Measurements from ENCODE around the gene CYLD.

CYLD gene

DNA sequence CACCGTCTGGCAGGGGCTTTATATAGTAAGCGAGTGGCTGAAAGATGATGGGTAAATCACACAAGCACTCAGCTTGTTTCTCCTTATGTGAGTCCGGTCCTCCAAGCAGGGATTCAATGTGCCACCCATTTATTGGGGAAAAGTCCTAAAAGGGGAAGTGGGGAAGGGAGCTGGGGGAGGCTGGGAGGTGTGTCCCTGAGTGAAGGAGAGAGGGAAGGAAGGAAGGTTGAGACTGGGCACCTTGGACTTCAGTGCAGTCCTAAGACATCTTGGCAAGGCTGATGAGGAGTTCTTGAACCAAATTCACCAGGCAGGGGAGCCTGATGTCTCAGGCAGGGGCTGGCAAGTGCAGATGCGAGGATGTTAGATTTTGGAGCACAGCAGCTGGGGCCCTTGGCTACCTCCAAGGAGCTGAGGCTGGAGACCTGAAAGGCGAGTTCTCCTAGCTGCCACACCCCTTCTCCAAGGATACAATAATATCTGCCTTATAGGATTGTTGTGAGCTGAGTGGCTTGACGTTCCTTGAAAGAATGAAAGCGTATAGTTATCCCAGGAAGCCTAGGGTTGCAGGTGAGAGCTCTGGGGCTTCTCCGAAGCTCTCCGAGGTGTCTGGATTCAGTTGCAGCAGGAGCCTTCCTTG is 23.0 kb upstream of the CYLD start:
- H3K4me2 ChIP-seq (ENCODE audit: low read length): no peak overlapping the region

DNA sequence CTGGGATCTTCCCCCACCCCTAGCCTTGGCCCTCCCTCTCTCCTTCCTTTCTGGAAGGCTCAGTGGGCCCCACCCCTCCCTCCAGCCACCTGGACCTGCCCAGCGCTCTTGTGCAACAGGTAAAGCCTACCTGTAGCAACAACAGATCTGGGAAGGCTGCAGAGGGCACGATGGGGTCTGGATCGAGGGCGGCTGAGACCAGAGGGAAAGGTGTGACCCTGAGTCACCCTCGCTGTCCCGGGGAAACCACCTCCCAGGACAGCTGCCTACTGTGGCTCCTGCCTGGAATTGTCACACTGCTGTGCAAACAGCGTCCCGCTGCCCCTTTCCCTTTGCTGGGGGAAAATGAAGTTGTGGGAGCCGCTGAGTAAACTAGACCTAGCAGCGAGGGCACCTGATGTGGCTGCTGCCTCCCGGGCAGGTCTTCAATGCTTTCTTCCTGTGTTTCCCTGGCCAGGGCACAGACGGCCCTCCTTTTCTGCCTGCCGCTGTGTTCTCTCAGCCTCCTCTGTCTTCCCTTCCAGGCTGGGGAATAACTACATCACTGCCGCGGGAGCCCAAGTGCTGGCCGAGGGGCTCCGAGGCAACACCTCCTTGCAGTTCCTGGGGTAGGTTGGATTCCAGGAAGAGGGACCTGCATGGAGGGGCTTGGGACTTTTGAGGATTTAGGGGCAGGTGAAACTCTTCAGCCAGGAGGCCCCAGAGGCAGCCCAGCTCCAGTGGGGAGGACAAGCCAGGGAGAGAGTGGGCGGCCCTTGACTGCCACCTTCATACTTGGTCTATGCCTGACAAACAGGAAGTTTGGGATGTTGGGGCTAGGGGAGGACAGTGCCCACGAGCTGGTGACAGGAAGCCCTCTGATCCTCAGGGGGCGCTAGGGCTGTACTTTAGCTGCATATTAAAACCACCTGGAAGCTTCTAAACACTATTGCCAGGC is 22.2 kb upstream of the CYLD start:
- Histone ChIP-seq H3K27ac (ENCODE audit: low read length) (no peak overlapping the region), H3K4me2 (ENCODE audit: low read length) (no peak overlapping the region)

More for the DNA sequence above, 23.0 kb upstream of the CYLD start:
- H3K4me3 ChIP-seq (ENCODE audit: low read length): no peak overlapping the region
- TF ChIP-seq, protein P1, sequence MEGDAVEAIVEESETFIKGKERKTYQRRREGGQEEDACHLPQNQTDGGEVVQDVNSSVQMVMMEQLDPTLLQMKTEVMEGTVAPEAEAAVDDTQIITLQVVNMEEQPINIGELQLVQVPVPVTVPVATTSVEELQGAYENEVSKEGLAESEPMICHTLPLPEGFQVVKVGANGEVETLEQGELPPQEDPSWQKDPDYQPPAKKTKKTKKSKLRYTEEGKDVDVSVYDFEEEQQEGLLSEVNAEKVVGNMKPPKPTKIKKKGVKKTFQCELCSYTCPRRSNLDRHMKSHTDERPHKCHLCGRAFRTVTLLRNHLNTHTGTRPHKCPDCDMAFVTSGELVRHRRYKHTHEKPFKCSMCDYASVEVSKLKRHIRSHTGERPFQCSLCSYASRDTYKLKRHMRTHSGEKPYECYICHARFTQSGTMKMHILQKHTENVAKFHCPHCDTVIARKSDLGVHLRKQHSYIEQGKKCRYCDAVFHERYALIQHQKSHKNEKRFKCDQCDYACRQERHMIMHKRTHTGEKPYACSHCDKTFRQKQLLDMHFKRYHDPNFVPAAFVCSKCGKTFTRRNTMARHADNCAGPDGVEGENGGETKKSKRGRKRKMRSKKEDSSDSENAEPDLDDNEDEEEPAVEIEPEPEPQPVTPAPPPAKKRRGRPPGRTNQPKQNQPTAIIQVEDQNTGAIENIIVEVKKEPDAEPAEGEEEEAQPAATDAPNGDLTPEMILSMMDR (IDR thresholded peaks at IDR 0.05; ENCODE audit: low read depth, low read length): no peak
- no peak for TF ChIP-seq EZH2phosphoT487 (IDR thresholded peaks at IDR 0.05; ENCODE audit: low read depth)
- no peaks in the 10 kb centered on the region for H3K27me3 ChIP-seq (ENCODE audit: low read depth, low read length)
- H3K79me2 ChIP-seq (ENCODE audit: low read length): no peaks in the 10 kb centered on the region
- no peaks in the 10 kb centered on the region for H4K20me1 ChIP-seq (ENCODE audit: insufficient read depth, low read length)
- no peak overlapping the region for H2AFZ ChIP-seq (ENCODE audit: low read depth, low read length)
- H3K4me1 ChIP-seq (ENCODE audit: low read length): peaks cover 10% of the 10 kb centered on the region
- H3K9ac ChIP-seq (ENCODE audit: low read length): no peak overlapping the region
- H3K36me3 ChIP-seq (replicated peaks; ENCODE audit: low read depth, low read length): no peaks in the 10 kb centered on the region
- H3K27ac ChIP-seq (ENCODE audit: low read length): no peak overlapping the region
- no peaks in the 10 kb centered on the region for H3K9me3 ChIP-seq (ENCODE audit: insufficient read depth, low read length)

DNA sequence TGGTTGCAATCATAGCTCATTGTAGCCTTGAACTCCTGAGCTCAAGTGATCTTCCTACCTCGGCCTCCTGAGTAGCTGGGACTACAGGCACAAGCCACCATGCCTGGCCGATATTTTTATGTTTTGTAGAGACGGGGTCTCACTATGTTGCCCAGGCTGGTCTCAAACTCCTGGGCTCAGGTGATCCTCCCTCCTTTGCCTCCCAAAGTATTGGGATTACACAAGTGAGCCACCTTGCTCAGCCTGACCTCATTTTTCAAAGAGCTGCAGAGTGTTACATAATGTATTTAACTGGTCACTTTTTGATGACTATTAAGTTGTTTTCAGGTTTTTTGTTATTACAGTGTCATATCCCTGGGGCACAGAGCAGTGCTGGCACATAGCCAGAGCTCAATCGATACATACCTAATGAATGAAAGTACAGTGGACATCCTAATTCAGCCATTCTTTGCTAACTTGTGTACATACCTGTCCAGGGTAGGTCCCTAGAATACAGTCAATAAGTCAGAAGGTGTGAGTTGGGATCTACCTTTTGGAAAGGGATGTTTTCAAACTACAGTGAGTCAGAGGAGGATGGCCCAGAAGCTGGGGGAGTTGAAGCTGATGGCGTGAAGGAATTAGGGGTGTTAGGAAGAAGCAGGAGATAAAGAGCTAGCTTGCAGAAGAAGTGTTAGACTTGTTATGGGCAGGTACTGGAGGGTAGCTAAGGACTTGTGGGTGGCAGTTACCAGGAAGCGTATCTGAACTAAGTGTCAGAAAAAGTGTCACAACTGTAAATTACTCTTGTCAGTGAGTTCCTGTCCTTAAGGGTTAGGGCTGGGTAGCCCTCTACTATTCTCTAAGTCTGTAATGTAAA is 20.1 kb upstream of the CYLD start:
- no peaks in the 10 kb centered on the region for H4K20me1 ChIP-seq (ENCODE audit: insufficient read depth, low read length)
- H3K4me2 ChIP-seq (ENCODE audit: low read length): no peak overlapping the region
- 0 out of 2 replicates have a peak, but pooled peaks cover 6% of the 10 kb centered on the region for H3K9me3 ChIP-seq (ENCODE audit: insufficient read depth, low read length)
- H2AFZ ChIP-seq (ENCODE audit: low read depth, low read length): no peak overlapping the region
- no peak overlapping the region for H3K4me3 ChIP-seq (ENCODE audit: low read length)
- H3K36me3 ChIP-seq (replicated peaks; ENCODE audit: low read depth, low read length): no peaks in the 10 kb centered on the region
- no peaks in the 10 kb centered on the region for H3K27me3 ChIP-seq (ENCODE audit: low read depth, low read length)
- no peak for TF ChIP-seq EZH2phosphoT487 (IDR thresholded peaks at IDR 0.05; ENCODE audit: low read depth)
- TF ChIP-seq, protein P1 (IDR thresholded peaks at IDR 0.05; ENCODE audit: low read depth, low read length): no peak
- H3K4me1 ChIP-seq (ENCODE audit: low read length): no peaks in the 10 kb centered on the region
- H3K79me2 ChIP-seq (ENCODE audit: low read length): no peaks in the 10 kb centered on the region
- no peak overlapping the region for H3K27ac ChIP-seq (ENCODE audit: low read length)
- H3K9ac ChIP-seq (ENCODE audit: low read length): no peak overlapping the region

More for the DNA sequence above, 22.2 kb upstream of the CYLD start:
- no peak for TF ChIP-seq EZH2phosphoT487 (IDR thresholded peaks at IDR 0.05; ENCODE audit: low read depth)
- Histone ChIP-seq H3K9ac (ENCODE audit: low read length) (no peak overlapping the region), H2AFZ (ENCODE audit: low read depth, low read length) (no peak overlapping the region), H3K27me3 (ENCODE audit: low read depth, low read length) (no peaks in the 10 kb centered on the region), H3K4me3 (ENCODE audit: low read length) (no peak overlapping the region), H4K20me1 (ENCODE audit: insufficient read depth, low read length) (no peaks in the 10 kb centered on the region), H3K36me3 (replicated peaks; ENCODE audit: low read depth, low read length) (no peaks in the 10 kb centered on the region), H3K4me1 (ENCODE audit: low read length) (peaks cover 4% of the 10 kb centered on the region), H3K9me3 (ENCODE audit: insufficient read depth, low read length) (0 out of 2 replicates have a peak, but pooled peaks cover 6% of the 10 kb centered on the region), H3K79me2 (ENCODE audit: low read length) (no peaks in the 10 kb centered on the region)

DNA sequence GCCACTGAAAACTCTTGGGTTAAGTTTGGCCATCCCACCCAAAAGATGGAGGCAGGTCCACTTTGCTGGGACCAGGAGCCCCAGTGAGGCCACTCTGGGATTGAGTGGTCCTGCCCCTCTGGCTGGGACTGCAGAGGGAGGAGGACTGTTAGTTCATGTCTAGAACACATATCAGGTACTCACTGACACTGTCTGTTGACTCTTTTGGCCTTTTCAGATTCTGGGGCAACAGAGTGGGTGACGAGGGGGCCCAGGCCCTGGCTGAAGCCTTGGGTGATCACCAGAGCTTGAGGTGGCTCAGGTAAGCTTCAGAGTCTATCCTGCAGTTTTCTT is 19.5 kb upstream of the CYLD start:
- Histone ChIP-seq H3K79me2 (ENCODE audit: low read length) (no peaks in the 10 kb centered on the region), H3K36me3 (replicated peaks; ENCODE audit: low read depth, low read length) (no peaks in the 10 kb centered on the region), H3K9ac (ENCODE audit: low read length) (no peak overlapping the region), H4K20me1 (ENCODE audit: insufficient read depth, low read length) (no peaks in the 10 kb centered on the region), H3K27me3 (ENCODE audit: low read depth, low read length) (no peaks in the 10 kb centered on the region), H3K27ac (ENCODE audit: low read length) (no peak overlapping the region), H3K4me2 (ENCODE audit: low read length) (no peak overlapping the region), H3K9me3 (ENCODE audit: insufficient read depth, low read length) (0 out of 2 replicates have a peak, but pooled peaks cover 6% of the 10 kb centered on the region), H3K4me3 (ENCODE audit: low read length) (no peak overlapping the region), H3K4me1 (ENCODE audit: low read length) (no peaks in the 10 kb centered on the region), H2AFZ (ENCODE audit: low read depth, low read length) (no peak overlapping the region)
- TF ChIP-seq, protein P1 (IDR thresholded peaks at IDR 0.05; ENCODE audit: low read depth, low read length): no peak
- no peak for TF ChIP-seq EZH2phosphoT487 (IDR thresholded peaks at IDR 0.05; ENCODE audit: low read depth)

All from OCI-LY3 (cell line).